GM19395 (cell line): ENCODE data around the gene C14orf119.
"Not testable (repeated sequence)": the region's sequence is repeated elsewhere in the genome, so short reads cannot be mapped to it uniquely, and the experiment has no call there.

Experiments used
- ATAC-seq: cut with Tn5 transposase; IDR thresholded peaks from one replicate; pipeline ENCODE4 v1.9.1; 2021; ENCODE audit warnings: mild to moderate bottlenecking, moderate library complexity; ENCODE audit not compliant: unreplicated experiment

C14orf119 gene

DNA sequence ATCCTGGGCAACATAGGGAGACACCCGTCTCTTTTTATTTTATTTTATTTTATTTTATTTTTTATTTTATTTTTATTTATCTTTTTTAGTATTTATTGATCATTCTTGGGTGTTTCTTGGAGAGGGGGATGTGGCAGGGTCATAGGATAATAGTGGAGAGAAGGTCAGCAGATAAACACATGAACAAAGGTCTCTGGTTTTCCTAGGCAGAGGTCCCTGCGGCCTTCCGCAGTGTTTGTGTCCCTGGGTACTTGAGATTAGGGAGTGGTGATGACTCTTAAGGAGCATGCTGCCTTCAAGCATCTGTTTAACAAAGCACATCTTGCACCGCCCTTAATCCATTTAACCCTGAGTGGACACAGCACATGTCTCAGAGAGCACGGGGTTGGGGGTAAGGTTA lies 12.3 kb downstream of the C14orf119 start:
- ATAC-seq = not testable (repeated sequence)

DNA sequence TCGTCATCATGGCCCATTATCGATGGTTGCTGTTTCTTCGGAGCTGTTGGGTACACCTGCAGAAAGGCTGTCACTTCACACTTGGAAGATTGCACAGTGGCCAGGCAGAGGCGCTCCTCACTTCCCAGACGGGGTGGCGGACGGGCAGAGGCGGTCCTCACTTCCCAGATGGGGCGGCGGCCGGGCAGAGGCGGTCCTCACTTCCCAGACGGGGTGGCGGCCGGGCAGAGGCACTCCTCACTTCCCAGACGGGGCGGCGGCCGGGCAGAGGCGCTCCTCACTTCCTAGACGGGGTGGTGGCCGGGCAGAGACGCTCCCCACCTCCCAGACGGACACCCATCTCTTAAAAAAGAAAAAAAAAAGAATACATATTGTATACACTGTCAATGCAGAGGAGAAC lies 12.9 kb downstream of the C14orf119 start:
- not testable (repeated sequence) for ATAC-seq

DNA sequence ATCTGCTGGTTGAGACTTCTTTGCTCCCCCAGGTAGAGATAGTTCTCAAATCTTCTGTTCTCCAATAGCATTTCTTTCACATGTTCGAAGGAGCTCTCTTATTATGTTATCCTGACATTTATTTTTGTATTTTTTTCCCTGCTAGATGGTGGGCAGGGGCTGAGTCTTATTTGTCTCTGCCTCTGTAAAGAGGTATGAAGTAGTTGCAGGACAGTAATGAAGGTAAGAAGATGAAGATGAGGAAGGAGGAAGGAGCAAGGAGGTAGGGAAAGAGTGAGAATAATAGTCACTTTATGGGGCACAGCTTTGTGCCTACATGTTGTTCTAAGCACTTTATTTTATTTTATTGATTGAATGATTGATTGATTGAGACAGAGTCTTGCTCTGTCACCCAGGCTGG lies 14.5 kb downstream of the C14orf119 start:
- ATAC-seq = no peak

DNA sequence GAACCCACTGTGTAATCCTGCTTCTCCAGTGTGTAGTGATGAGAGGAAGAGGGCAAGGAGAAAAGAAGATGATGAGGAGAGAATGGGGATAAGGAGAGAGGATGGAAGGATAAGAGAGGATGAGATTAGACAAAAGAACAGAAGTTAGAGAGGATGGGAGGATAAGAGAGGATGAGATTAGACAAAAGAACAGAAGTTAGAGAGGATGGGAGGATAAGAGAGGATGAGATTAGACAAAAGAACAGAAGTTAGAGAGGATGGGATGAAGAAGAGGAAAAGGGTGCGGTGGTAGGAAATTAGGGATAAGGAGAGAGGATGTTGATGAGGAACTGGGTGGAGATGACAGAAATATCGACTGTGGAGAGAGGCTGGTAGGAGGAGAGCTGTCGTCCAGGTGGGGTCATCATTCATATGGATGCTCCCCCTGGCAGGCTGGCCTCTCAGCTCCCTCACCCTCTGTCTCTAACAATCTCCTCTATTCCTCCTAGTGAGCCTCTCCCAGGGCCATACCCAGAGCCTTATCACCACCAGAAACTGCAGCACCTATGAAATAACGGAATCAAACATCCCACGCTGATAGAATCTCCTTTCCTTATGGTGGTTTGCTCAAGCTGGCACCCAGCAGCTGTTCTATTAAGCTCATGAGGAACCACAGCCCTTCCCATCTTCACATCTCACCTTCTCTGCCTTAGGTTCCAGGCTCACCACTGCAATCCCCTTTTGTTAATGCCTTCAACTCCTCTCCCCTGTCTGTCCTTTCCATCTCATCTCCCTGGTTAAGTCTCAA lies 15.5 kb downstream of the C14orf119 start:
- no peak for ATAC-seq

- ATAC-seq = no peak
These were observed 17.3 kb downstream of the C14orf119 start for GRCh38 chr14:23112359-23113178.

- ATAC-seq = no peak
These were observed 18.3 kb downstream of the C14orf119 start for GRCh38 chr14:23113431-23114119.

GRCh38 chr14:23114120-23114458 lies 18.8 kb downstream of the C14orf119 start:
- ATAC-seq = no peak

- ATAC-seq = no peak
These were observed 19.3 kb downstream of the C14orf119 start for GRCh38 chr14:23114669-23115038.

GRCh38 chr14:23115039-23115731 lies 19.9 kb downstream of the C14orf119 start:
- ATAC-seq = no peak

DNA sequence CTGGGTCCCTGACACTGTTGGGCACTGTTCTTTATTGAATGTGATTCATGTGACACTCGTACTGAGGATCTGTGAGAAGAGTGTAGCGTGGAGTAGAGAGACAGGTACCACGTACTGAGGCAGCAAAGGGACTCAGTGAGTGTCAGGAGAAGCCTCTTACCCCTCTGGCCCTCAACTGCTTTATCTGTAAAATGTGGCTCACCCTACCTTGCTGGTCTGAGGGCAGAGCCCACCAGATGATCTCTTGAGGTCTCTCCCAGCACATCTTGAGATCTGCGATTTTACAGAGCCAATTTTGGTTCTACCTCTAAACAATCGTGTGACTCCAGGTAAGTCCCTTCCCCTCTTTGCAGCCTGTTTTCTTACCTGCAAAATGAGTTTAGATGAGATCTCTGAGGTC lies 20.6 kb downstream of the C14orf119 start:
- no peak for ATAC-seq

DNA sequence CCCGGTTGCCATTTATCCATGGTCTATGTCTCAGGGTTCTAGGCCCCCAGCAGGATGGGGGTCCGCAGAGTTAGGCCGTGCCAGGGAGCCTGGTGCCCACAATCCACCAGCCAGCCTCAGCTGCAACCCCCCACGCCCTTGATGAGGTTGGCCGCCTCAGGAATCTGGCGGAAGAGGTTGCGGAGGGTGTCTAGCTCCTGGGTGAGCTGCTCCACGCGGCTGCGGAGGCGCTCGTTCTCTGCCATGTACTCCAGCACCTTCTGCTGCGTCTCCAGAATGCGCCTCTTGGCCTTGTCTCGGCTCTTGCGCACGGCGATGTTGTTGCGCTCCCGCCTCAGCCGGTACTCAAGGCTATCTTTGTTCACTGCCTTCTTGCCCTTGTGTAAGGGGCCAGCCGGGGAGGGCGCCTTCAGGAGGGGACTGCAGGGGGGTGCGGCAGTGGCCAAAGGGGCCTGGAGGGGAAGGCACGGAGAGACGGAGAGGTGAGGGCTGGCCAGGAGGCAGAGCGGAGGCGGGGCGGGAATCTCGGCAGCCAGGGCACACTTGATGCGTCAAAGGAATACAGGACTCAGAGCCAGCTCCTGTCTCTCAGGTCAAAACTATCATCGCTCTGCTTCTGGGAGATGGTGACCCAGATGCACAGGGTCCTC lies 22.2 kb downstream of the C14orf119 start:
- no peak for ATAC-seq

GRCh38 chr14:23118506-23119362 lies 23.4 kb downstream of the C14orf119 start, which contains the start of gene CEBPE:
Gene CEBPE, minus strand, starts transcription at chr14:23119255. Its CDS starts 164 bp downstream, at chr14:23119091.
- ATAC-seq = no peak

GRCh38 chr14:23119363-23120327 lies 24.3 kb downstream of the C14orf119 start:
- ATAC-seq = no peak

DNA sequence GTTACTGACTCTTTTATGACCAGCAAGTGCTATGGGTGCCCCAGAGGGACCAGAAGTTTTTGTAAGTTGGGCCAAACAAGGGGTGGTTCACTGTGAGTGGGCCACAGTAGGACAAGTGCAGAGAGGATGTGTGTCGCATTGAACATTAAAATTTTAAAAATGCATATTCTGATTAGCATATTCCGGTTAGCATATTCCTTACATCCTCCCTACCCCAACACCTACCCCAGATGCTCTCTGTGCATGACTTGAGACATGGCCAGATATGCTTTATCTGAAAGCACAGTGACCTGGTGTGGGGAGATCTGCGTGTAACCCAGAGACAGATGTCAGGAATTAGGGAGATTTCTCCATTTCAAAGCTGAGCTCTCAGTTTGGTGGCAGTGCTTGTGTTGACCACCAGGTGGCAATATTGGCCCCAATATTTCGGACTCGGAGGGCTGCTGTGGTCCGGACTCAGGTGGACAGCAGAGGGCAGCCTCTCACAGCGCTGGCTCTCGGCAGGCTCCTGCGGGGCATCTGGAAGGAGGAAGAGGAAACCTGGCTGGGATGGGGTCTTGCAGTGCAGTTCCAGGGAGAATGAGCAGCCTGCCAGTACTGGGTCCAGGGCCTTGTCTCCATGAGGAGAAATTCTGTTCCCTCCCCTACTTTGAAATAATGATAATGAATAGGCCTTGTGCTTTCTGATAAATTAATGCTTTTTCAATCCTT lies 25.4 kb downstream of the C14orf119 start:
- ATAC-seq = peak; percentile 68

DNA sequence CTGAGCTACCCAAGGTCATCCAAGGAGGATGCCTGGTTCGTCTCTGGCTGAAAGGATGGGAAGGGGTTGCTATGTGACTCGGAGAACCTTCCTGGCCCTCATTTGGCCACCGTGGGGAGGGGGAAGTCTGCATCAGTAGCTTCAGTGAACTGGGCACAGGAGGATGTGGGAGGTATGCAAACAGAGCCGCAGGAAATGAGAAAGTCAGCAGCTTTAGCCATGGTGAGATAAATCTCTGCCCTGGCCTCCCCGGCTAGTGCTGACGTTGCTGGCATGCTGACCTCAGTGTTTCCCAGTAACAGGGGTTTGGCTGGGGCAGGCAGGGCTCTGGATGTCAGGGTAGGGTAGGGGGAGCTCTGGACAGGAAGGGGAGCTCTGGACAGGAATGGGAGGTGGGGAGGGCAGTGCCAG lies 26.1 kb downstream of the C14orf119 start:
- ATAC-seq = no peak

- ATAC-seq = no peak
These were observed 26.8 kb downstream of the C14orf119 start for GRCh38 chr14:23122086-23122485.

GRCh38 chr14:23123419-23123818 lies 28.1 kb downstream of the C14orf119 start:
- no peak for ATAC-seq
